SK-N-SH (cell line): ENCODE results near the gene RAB4A. TPM values are rescaled to one million over a fixed set of nuclear protein-coding genes. Genes with fewer than 3 reads are reported as not detected.

Experiments used
- CTCF ChIA-PET: fragments of 300-600, 350-600 bp; formaldehyde crosslinking; extraction: SDS; loops from one replicate; lab custom pipeline; 2021; lab: Yijun Ruan, JAX
- POLR2A ChIA-PET: fragments of 350-600 bp; sonication (Branson Sonifier 250); formaldehyde crosslinking; extraction: SDS; loops from one replicate; lab custom pipeline; 2020; ENCODE audit warnings: antibody characterized with exemption, inconsistent platforms; lab: Yijun Ruan, JAX
- DNase-seq: peaks from one replicate; pipeline ENCODE4 v3.0.0; 2012
- H2AFZ ChIP-seq: fragments of 200-600 bp; sonication (generic); 2 replicates; pipeline ENCODE4 v1.8.1; 2016; ENCODE audit warnings: antibody characterized with exemption, mild to moderate bottlenecking, low read depth
- H3F3A ChIP-seq: fragments of 200-600 bp; sonication (generic); replicated peaks from 2 replicates; pipeline ENCODE3; 2016; ENCODE audit warnings: antibody characterized with exemption, mild to moderate bottlenecking; ENCODE audit not compliant: insufficient read depth
- H3K27ac ChIP-seq, 2 experiments: fragments of 200-500 bp in 1 of 2; fragments of 200-600 bp in 1 of 2; sonication (Bioruptor generic) in 1 of 2; sonication (generic), shearing (Covaris generic) in 1 of 2; 2 replicates each; pipeline versions ENCODE4 v1.5.1 to v1.6.1; 2014 to 2016; ENCODE audit warnings: low read depth in 2 of 2, inconsistent platforms in 1 of 2, low read length in 1 of 2, mild to moderate bottlenecking in 1 of 2, mixed read lengths in 1 of 2
- H3K27me3 ChIP-seq: fragments of 200-600 bp; sonication (generic), shearing (Covaris generic); 2 replicates; pipeline ENCODE4 v1.6.1; 2016; ENCODE audit warnings: mixed run types; ENCODE audit not compliant: insufficient read depth
- H3K36me3 ChIP-seq, 2 experiments: fragments of 200-500 bp in 1 of 2; fragments of 200-600 bp in 1 of 2; sonication (Bioruptor generic) in 1 of 2; sonication (generic) in 1 of 2; replicated peaks in 1 of 2; 2 replicates each; pipeline versions ENCODE3 to v1.5.1; 2014 to 2016; ENCODE audit warnings: low read length in 1 of 2, mild to moderate bottlenecking in 1 of 2; ENCODE audit not compliant: insufficient read depth in 2 of 2, control insufficient read depth in 1 of 2
- H3K4me1 ChIP-seq, 2 experiments: fragments of 200-500 bp in 1 of 2; fragments of 200-600 bp in 1 of 2; sonication (Bioruptor generic) in 1 of 2; sonication (generic), shearing (Covaris generic) in 1 of 2; 2 replicates each; pipeline versions ENCODE4 v1.5.1 to v1.6.1; 2014 to 2016; ENCODE audit warnings: low read depth in 1 of 2, low read length in 1 of 2, mixed run types in 1 of 2; ENCODE audit not compliant: insufficient read depth in 2 of 2, control insufficient read depth in 1 of 2
- H3K4me2 ChIP-seq: fragments of 200-600 bp; sonication (generic), shearing (Covaris generic); 2 replicates; pipeline ENCODE4 v1.6.1; 2017; ENCODE audit warnings: mixed run types
- H3K4me3 ChIP-seq, 2 experiments: fragments of 200-500 bp in 1 of 2; fragments of 200-600 bp in 1 of 2; sonication (Bioruptor generic) in 1 of 2; sonication (generic), shearing (Covaris generic) in 1 of 2; 2 replicates each; pipeline versions ENCODE4 v1.5.1 to v1.8.1; 2014 to 2016; ENCODE audit warnings: low read depth in 2 of 2, inconsistent platforms in 1 of 2, low read length in 1 of 2, mild to moderate bottlenecking in 1 of 2, mixed read lengths in 1 of 2, moderate library complexity in 1 of 2
- H3K79me2 ChIP-seq: fragments of 200-600 bp; sonication (generic); 2 replicates; pipeline ENCODE4 v1.8.1; 2017; ENCODE audit warnings: mild to moderate bottlenecking; ENCODE audit not compliant: insufficient read depth
- H3K9ac ChIP-seq: fragments of 200-600 bp; sonication (generic); 2 replicates; pipeline ENCODE4 v1.6.1; 2017; ENCODE audit warnings: mixed run types
- H3K9me2 ChIP-seq: fragments of 200-600 bp; sonication (generic); 2 replicates; pipeline ENCODE4 v1.6.1; 2017; ENCODE audit warnings: mixed run types
- H3K9me3 ChIP-seq: fragments of 200-600 bp; sonication (generic); 2 replicates; pipeline ENCODE4 v1.6.1; 2017; ENCODE audit warnings: mixed run types, mild to moderate bottlenecking, moderate library complexity
- H4K20me1 ChIP-seq: fragments of 200-600 bp; sonication (generic); 2 replicates; pipeline ENCODE4 v1.6.1; 2017; ENCODE audit warnings: mild to moderate bottlenecking, mixed run types; ENCODE audit not compliant: insufficient read depth
- CHD2 ChIP-seq: fragments of 150-350 bp; IDR thresholded peaks from 2 replicates; pipeline ENCODE4 v1.6.1; 2018; ENCODE audit warnings: low read length; ENCODE audit not compliant: partially characterized antibody
- EP300 ChIP-seq, 2 experiments: IDR thresholded peaks; 2 replicates each; pipeline versions ENCODE4 v1.4.0 to v1.6.1; 2012; ENCODE audit warnings: borderline replicate concordance in 1 of 2, low read depth in 1 of 2, low read length in 1 of 2
- FOSL2 ChIP-seq: IDR thresholded peaks from 2 replicates; pipeline ENCODE4 v1.4.0; 2012; ENCODE audit warnings: low read depth, mild to moderate bottlenecking, moderate library complexity, borderline replicate concordance
- FOXJ3 ChIP-seq: sonication (generic); formaldehyde crosslinking; IDR thresholded peaks from 2 replicates; pipeline ENCODE4 v1.5.1; 2020; ENCODE audit warnings: mild to moderate bottlenecking, missing genetic modification reagents
- GABPA ChIP-seq: IDR thresholded peaks from 2 replicates; pipeline ENCODE4 v1.4.0; 2012; ENCODE audit warnings: low read depth, mild to moderate bottlenecking
- GATA2 ChIP-seq: sonication (generic); formaldehyde crosslinking; IDR thresholded peaks from 2 replicates; pipeline ENCODE4 v1.5.0; 2020; ENCODE audit warnings: mild to moderate bottlenecking, missing genetic modification reagents
- MAX ChIP-seq: IDR thresholded peaks from 2 replicates; pipeline ENCODE4 v1.4.0; 2012; ENCODE audit warnings: low read depth
- MEF2A ChIP-seq: IDR thresholded peaks from 2 replicates; pipeline ENCODE4 v1.4.0; 2012; ENCODE audit warnings: low read depth, borderline replicate concordance
- NFIC ChIP-seq: IDR thresholded peaks from 2 replicates; pipeline ENCODE4 v1.4.0; 2012; ENCODE audit warnings: borderline replicate concordance
- POLR2AphosphoS5 ChIP-seq: IDR thresholded peaks from 2 replicates; pipeline ENCODE4 v1.6.1; 2012; ENCODE audit warnings: low read depth, low read length
- RFX5 ChIP-seq: IDR thresholded peaks from 2 replicates; pipeline ENCODE4 v1.6.1; 2012; ENCODE audit warnings: mild to moderate bottlenecking, improper control_type of control experiment, low read length
- SMC3 ChIP-seq: IDR thresholded peaks from 2 replicates; pipeline ENCODE4 v1.6.1; 2012; ENCODE audit warnings: low read depth, low read length, improper control_type of control experiment
- TAF1 ChIP-seq: IDR thresholded peaks from 2 replicates; pipeline ENCODE4 v1.6.1; 2012; ENCODE audit warnings: low read depth, mild to moderate bottlenecking, low read length, moderate library complexity, borderline replicate concordance
- TEAD4 ChIP-seq: IDR thresholded peaks from 2 replicates; pipeline ENCODE4 v1.4.0; 2012; ENCODE audit warnings: mild to moderate bottlenecking, borderline replicate concordance; ENCODE audit not compliant: insufficient read depth
- USF2 ChIP-seq: fragments of 150-350 bp; IDR thresholded peaks from 2 replicates; pipeline ENCODE4 v1.6.1; 2017; ENCODE audit warnings: antibody characterized with exemption, low read length, low read depth, borderline replicate concordance
- YY1 ChIP-seq: IDR thresholded peaks from 2 replicates; pipeline ENCODE4 v1.4.0; 2012; ENCODE audit warnings: low read depth, mild to moderate bottlenecking
- ZBTB33 ChIP-seq: IDR thresholded peaks from 2 replicates; pipeline ENCODE4 v1.4.0; 2012; ENCODE audit warnings: low read depth, borderline replicate concordance
- WGBS: methylation state at CpG from one replicate; pipeline ENCODE4 v1.1.6; 2017; ENCODE audit warnings: low lambda C conversion rate; 5-methylcytosine and 5-hydroxymethylcytosine counted together
- polyA plus RNA-seq, 3 experiments: library from polyadenylated mRNA; depleted of rRNA; stranded (reverse); fragments of >200 nt; gene quantifications; 2 replicates each; pipeline ENCODE4 v1.2.3, GENCODE V29; 2012
- TF ChIP-seq, protein P1 (sequence below): IDR thresholded peaks from 2 replicates; pipeline ENCODE4 v1.4.0; 2012; ENCODE audit warnings: low read depth, borderline replicate concordance

The RAB4A gene
- polyA plus RNA-seq, 1 of the 3 experiments (the other 2 are of a cell fraction), result 28.1 TPM

GRCh38 chr1:229298887-229299503, 28.1 kb downstream of the RAB4A start:
- no peak overlapping the region for H3K27ac ChIP-seq
- H3K9ac ChIP-seq, result no peak overlapping the region
- peaks cover 0 to 7% of the 10 kb centered on the region in 2 experiments; a peak in 1 of 4 replicates for H3K4me1 ChIP-seq
- no peaks in the 10 kb centered on the region for H3K9me2 ChIP-seq
- H3K9me3 ChIP-seq, result no peaks in the 10 kb centered on the region
- no peaks in the 10 kb centered on the region for H3K79me2 ChIP-seq
- H2AFZ ChIP-seq, result no peak overlapping the region
- no peak overlapping the region for H3K4me3 ChIP-seq
- POLR2A ChIA-PET, result no interaction called here
- H3K27me3 ChIP-seq, result no peaks in the 10 kb centered on the region
- CTCF ChIA-PET, result interaction anchor here (1.1 to 1.2 kb wide), 2 partner anchors 45 to 183 kb away, joined by 3 read pairs; no protein-coding TSS in a partner anchor
- H4K20me1 ChIP-seq, result no peaks in the 10 kb centered on the region
- DNase-seq, result no peak
- WGBS, result 95% methylated on average over 5 of the region's 5 CpGs
- no peak for TF ChIP-seq FOXJ3 (CRISPR knock-in tag)
- TF ChIP-seq TAF1, result no peak
- TF ChIP-seq MEF2A, result no peak
- TF ChIP-seq GABPA, result no peak
- no peak for TF ChIP-seq FOSL2
- no peak for TF ChIP-seq YY1
- no peak for TF ChIP-seq MAX
- no peak for TF ChIP-seq SMC3
- TF ChIP-seq USF2, result no peak
- TF ChIP-seq GATA2 (CRISPR knock-in tag), result no peak
- TF ChIP-seq, protein P1, sequence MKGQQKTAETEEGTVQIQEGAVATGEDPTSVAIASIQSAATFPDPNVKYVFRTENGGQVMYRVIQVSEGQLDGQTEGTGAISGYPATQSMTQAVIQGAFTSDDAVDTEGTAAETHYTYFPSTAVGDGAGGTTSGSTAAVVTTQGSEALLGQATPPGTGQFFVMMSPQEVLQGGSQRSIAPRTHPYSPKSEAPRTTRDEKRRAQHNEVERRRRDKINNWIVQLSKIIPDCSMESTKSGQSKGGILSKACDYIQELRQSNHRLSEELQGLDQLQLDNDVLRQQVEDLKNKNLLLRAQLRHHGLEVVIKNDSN, result no peak
- TF ChIP-seq TEAD4, result no peak
- no peak for TF ChIP-seq RFX5
- TF ChIP-seq EP300 (IDR thresholded peaks at IDR 0.05; ENCODE audit: borderline replicate concordance in 1 of 2, low read depth in 1 of 2, low read length in 1 of 2), result no peak
- TF ChIP-seq NFIC, result no peak
- no peak for TF ChIP-seq CHD2
- TF ChIP-seq POLR2AphosphoS5, result no peak
- no peak for TF ChIP-seq ZBTB33
- H3K4me2 ChIP-seq, result no peak overlapping the region
- H3F3A ChIP-seq, result no peaks in the 10 kb centered on the region
- H3K36me3 ChIP-seq, result peaks cover 43 to 69% of the 10 kb centered on the region in 2 experiments
